ENCODE data around the gene ATP5PF. TPM values are rescaled to one million over a fixed set of nuclear protein-coding genes. Genes with fewer than 3 reads are reported as not detected.

Gene ATP5PF
- total and polyA plus RNA-seq, 2 donors, result 128 to 337 TPM

DNA sequence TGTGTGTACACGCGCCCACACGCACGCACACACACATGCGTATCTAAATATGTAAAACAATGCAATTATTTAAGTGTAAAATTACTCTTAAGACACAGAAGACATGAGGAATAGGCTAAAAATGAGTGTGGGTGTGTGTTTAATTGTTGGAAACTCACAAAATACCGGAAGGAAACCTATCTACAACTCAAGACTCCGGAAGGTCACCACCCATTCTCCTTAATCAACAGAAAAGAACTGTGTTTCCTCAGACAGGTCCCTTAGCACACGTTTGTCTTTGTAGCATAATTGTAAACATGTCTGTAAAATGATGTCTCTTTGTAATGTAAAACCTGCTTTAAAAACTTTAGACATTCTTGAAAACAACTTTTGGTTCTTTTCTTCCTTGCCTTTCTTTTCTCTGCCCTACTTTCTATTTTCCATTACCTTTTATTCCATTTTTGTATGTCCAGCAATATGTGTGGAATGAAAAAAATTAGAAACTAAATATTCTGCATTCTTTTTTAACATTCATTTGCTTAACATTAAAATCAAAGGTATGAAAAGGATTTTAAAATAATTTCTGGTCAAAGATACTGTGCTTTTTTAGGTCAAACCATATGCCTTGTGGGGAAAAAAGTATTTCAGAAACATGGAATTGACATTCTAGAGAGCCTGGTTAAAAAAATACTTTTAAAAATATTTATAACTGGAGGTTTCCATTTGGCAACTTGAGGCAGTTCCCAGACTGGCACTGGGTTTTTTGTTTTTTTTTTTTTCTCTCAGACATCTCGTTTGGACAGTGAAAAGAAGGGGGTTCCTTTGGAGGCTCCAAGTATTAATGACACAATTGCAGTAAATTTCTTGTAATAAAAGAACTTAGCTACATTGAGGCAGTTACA lies 46.2 kb downstream of the ATP5PF start:
- H3K4me3 ChIP-seq (ENCODE audit: low read length in 2 of 2), result no peak overlapping the region
- no peaks in the 10 kb centered on the region for H3K9me3 ChIP-seq (ENCODE audit: control insufficient read depth in 2 of 2, insufficient read depth in 1 of 2, low read length in 1 of 2)
- no peaks in the 10 kb centered on the region for H3K4me1 ChIP-seq (ENCODE audit: control insufficient read depth in 2 of 2, insufficient read depth in 2 of 2, low read length in 2 of 2)
- 91% methylated on average over 9 of the region's 9 CpGs for WGBS
- H3K27me3 ChIP-seq (ENCODE audit: control insufficient read depth in 2 of 2, insufficient read depth in 1 of 2, low read length in 1 of 2), result no peaks in the 10 kb centered on the region
- no peak for DNase-seq (ENCODE audit: low read depth in 6 of 9, low spot score in 9 of 9)
- no peak overlapping the region for H3K27ac ChIP-seq (ENCODE audit: low read depth in 1 of 2, low read length in 1 of 2)
- H3K36me3 ChIP-seq (ENCODE audit: control insufficient read depth in 2 of 2, insufficient read depth in 2 of 2, low read length in 1 of 2), result no peaks in the 10 kb centered on the region

DNA sequence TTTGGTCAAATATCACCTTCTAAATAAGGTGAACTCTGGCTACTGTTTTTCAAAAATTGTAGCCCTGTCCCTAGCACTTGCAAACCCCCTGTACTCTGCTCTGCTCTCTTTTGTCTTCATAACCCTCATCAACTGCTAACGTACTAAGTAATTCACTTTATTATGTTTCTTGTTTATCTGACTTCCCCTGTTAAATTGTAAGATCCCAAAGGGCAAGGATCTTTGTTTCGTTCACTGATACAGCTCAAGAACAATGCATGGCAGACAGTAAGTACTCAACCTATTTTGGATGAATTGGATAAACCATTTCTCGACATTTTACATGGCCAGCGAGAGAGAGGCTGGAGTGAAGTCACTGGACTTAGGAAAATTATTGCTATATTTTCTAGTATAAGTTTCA lies 46.9 kb downstream of the ATP5PF start:
- Histone ChIP-seq H3K4me1 (ENCODE audit: control insufficient read depth in 2 of 2, insufficient read depth in 2 of 2, low read length in 2 of 2) (no peaks in the 10 kb centered on the region), H3K27me3 (ENCODE audit: control insufficient read depth in 2 of 2, insufficient read depth in 1 of 2, low read length in 1 of 2) (no peaks in the 10 kb centered on the region), H3K36me3 (ENCODE audit: control insufficient read depth in 2 of 2, insufficient read depth in 2 of 2, low read length in 1 of 2) (no peaks in the 10 kb centered on the region), H3K9me3 (ENCODE audit: control insufficient read depth in 2 of 2, insufficient read depth in 1 of 2, low read length in 1 of 2) (no peaks in the 10 kb centered on the region), H3K4me3 (ENCODE audit: low read length in 2 of 2) (no peak overlapping the region), H3K27ac (ENCODE audit: low read depth in 1 of 2, low read length in 1 of 2) (no peak overlapping the region)
- DNase-seq (ENCODE audit: low read depth in 6 of 9, low spot score in 9 of 9), result no peak
- 97% methylated on average over 4 of the region's 4 CpGs for WGBS

DNA sequence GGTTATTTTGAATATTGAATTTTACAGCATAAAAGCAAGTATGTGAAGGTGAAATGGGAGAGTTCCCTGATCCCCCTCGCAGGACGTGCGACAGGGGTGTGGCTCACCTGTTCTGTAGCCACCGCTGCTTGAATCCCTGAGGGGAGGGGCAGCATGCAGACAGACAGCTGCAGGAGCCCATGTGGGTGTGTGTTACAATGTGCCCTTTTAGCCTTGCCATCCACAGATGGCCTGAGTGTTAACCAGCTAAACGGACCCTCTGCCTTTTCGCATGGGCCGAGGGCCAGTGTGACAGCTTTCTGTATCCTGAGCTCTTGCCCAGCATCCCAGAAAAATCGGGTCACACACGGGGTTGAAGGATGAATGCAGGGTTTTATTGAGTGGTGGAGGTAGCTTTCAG lies 52.3 kb downstream of the ATP5PF start:
- Histone ChIP-seq H3K36me3 (ENCODE audit: control insufficient read depth in 2 of 2, insufficient read depth in 2 of 2, low read length in 1 of 2) (no peaks in the 10 kb centered on the region), H3K9me3 (ENCODE audit: control insufficient read depth in 2 of 2, insufficient read depth in 1 of 2, low read length in 1 of 2) (no peaks in the 10 kb centered on the region)
- WGBS, result 94% methylated on average over 9 of the region's 9 CpGs

DNA sequence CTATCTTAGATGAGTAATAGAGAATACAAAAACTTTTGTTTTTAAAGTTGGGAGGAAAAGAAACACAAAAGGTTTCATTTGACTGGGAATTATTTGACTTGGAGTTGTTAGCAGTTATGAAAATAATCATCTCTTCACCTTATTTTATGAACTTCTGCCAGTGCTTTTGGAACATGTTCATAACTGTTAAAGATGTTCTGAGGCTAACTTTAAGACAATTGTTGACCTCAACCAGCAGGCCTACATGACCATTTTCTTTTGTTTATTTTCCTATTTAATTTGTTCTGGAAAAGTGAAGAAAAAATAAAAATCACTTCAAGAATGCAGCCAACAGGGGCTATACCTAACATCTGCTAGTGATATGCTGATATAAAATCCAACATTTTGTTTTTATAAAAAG lies 58.3 kb downstream of the ATP5PF start:
- Histone ChIP-seq H3K27me3 (ENCODE audit: control insufficient read depth in 2 of 2, insufficient read depth in 1 of 2, low read length in 1 of 2) (no peaks in the 10 kb centered on the region), H3K4me1 (ENCODE audit: control insufficient read depth in 2 of 2, insufficient read depth in 2 of 2, low read length in 2 of 2) (no peaks in the 10 kb centered on the region), H3K36me3 (ENCODE audit: control insufficient read depth in 2 of 2, insufficient read depth in 2 of 2, low read length in 1 of 2) (no peaks in the 10 kb centered on the region), H3K4me3 (ENCODE audit: low read length in 2 of 2) (no peak overlapping the region), H3K9me3 (ENCODE audit: control insufficient read depth in 2 of 2, insufficient read depth in 1 of 2, low read length in 1 of 2) (no peaks in the 10 kb centered on the region), H3K27ac (ENCODE audit: low read depth in 1 of 2, low read length in 1 of 2) (no peak overlapping the region)
- DNase-seq (ENCODE audit: low read depth in 6 of 9, low spot score in 9 of 9), result no peak

More for the DNA sequence above, 52.3 kb downstream of the ATP5PF start:
- Histone ChIP-seq H3K4me1 (ENCODE audit: control insufficient read depth in 2 of 2, insufficient read depth in 2 of 2, low read length in 2 of 2) (no peaks in the 10 kb centered on the region), H3K27me3 (ENCODE audit: control insufficient read depth in 2 of 2, insufficient read depth in 1 of 2, low read length in 1 of 2) (no peaks in the 10 kb centered on the region), H3K27ac (ENCODE audit: low read depth in 1 of 2, low read length in 1 of 2) (no peak overlapping the region), H3K4me3 (ENCODE audit: low read length in 2 of 2) (no peak overlapping the region)
- DNase-seq (ENCODE audit: low read depth in 6 of 9, low spot score in 9 of 9), result no peak

Other genes with a start within 250 kb of the ATP5PF start
- 46.2 TPM for gene MRPL39, start 127.4 kb downstream of the ATP5PF start, total RNA-seq
- gene MRPL39, start 127.4 kb downstream of the ATP5PF start, polyA plus RNA-seq, result 30.9 TPM
- 1.9 TPM for gene JAM2, start 95.6 kb downstream of the ATP5PF start, total RNA-seq
- gene JAM2, start 95.6 kb downstream of the ATP5PF start, polyA plus RNA-seq, result 8.6 TPM
- 28.7 TPM for gene GABPA, start 68 bp upstream of the ATP5PF start, total RNA-seq
- gene GABPA, start 68 bp upstream of the ATP5PF start, polyA plus RNA-seq, result 22.3 TPM